ENCODE results near the gene KLK8. TPM values are rescaled to one million over a fixed set of nuclear protein-coding genes. Genes with fewer than 3 reads are reported as not detected.

Gene KLK8
- total RNA-seq, 1 experiment from 2014 or later, result 4.4 TPM

DNA sequence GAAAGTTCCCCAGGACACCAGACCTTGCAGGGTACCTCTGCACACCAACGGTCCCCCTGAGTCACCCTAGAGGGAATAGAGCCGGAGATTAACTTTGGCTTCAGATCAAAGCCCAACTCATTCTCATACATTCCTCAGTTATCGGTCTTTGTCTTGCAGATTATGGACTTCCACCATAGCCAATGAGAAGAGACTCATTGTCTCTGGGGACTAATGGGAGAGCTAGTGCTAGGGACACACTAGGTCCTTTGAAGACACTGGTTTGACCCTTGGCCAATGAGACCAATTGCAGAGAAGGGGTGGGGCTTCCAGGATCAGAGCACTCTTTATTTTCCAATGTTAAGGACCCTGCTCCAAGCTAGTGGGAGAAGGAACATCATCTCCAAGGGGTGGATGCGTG, 23.8 kb downstream of the KLK8 start:
- peaks cover 43% of the 10 kb centered on the region for H3K4me1 Mint-ChIP-seq
- H3K27me3 Mint-ChIP-seq (ENCODE audit: low read depth), result peaks cover 21% of the 10 kb centered on the region
- ChIA-PET POLR2A (no interaction called here), CTCF (interaction anchor here (0.8 kb wide), 1 partner anchor 39 kb away, joined by 3 read pairs; no protein-coding TSS in a partner anchor)
- H3K4me3 Mint-ChIP-seq, result no peak overlapping the region
- no peaks in the 10 kb centered on the region for H3K36me3 Mint-ChIP-seq
- TF ChIP-seq, protein P1, sequence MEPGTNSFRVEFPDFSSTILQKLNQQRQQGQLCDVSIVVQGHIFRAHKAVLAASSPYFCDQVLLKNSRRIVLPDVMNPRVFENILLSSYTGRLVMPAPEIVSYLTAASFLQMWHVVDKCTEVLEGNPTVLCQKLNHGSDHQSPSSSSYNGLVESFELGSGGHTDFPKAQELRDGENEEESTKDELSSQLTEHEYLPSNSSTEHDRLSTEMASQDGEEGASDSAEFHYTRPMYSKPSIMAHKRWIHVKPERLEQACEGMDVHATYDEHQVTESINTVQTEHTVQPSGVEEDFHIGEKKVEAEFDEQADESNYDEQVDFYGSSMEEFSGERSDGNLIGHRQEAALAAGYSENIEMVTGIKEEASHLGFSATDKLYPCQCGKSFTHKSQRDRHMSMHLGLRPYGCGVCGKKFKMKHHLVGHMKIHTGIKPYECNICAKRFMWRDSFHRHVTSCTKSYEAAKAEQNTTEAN (CRISPR knock-in tag; IDR thresholded peaks at IDR 0.05), result no peak
- TF ChIP-seq PRRX2 (CRISPR knock-in tag; IDR thresholded peaks at IDR 0.05) (no peak), ZNF396 (CRISPR knock-in tag; IDR thresholded peaks at IDR 0.05; ENCODE audit: borderline replicate concordance) (no peak), FOXK1 (CRISPR knock-in tag; IDR thresholded peaks at IDR 0.05) (no peak), RELA (CRISPR knock-in tag; IDR thresholded peaks at IDR 0.05; ENCODE audit: borderline replicate concordance) (no peak)
- TF ChIP-seq, protein P2, sequence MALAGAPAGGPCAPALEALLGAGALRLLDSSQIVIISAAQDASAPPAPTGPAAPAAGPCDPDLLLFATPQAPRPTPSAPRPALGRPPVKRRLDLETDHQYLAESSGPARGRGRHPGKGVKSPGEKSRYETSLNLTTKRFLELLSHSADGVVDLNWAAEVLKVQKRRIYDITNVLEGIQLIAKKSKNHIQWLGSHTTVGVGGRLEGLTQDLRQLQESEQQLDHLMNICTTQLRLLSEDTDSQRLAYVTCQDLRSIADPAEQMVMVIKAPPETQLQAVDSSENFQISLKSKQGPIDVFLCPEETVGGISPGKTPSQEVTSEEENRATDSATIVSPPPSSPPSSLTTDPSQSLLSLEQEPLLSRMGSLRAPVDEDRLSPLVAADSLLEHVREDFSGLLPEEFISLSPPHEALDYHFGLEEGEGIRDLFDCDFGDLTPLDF (CRISPR knock-in tag; IDR thresholded peaks at IDR 0.05), result no peak
- H3K9me3 Mint-ChIP-seq, result peaks cover 4% of the 10 kb centered on the region
- H3K27ac Mint-ChIP-seq, result no peak overlapping the region
- DNase-seq (ENCODE audit: low spot score) (no peak), ATAC-seq (no peak)

DNA sequence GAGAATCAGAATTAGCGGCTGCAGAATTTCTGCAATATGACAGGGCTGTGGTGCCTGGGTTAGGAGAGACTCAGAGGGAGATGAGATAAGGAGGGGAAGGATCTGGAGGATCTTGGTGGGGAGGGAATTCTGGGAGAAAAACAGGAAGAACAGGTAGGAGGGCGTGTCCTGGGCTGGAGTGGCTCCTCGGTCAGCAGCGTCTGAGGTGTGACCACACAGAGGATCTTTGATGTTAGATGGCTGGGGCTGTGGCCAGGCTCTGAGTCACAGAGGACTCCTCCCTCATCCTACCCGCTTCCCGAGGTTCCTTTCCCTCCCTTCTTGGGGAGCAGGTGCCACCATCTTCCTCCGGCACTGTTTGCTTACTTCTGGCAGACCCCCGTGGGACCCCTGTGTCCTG, 25.6 kb downstream of the KLK8 start:
- H3K9me3 Mint-ChIP-seq, result peaks cover 4% of the 10 kb centered on the region
- peak overlapping the region; percentile 79 for H3K27ac Mint-ChIP-seq
- TF ChIP-seq TEAD1 (CRISPR knock-in tag; IDR thresholded peaks at IDR 0.05) (no peak), HMGXB4 (CRISPR knock-in tag; IDR thresholded peaks at IDR 0.05) (no peak), FOXP1 (CRISPR knock-in tag; IDR thresholded peaks at IDR 0.05; ENCODE audit: borderline replicate concordance) (no peak), TP53 (CRISPR knock-in tag; IDR thresholded peaks at IDR 0.05) (no peak), FOXJ3 (CRISPR knock-in tag; IDR thresholded peaks at IDR 0.05; ENCODE audit: borderline replicate concordance) (no peak), ATF1 (CRISPR knock-in tag; IDR thresholded peaks at IDR 0.05) (no peak), ZNF317 (CRISPR knock-in tag; IDR thresholded peaks at IDR 0.05; ENCODE audit: borderline replicate concordance, low read depth) (no peak), MYBL2 (CRISPR knock-in tag; IDR thresholded peaks at IDR 0.05) (no peak), ZNF232 (CRISPR knock-in tag; IDR thresholded peaks at IDR 0.05) (no peak), E2F5 (CRISPR knock-in tag; IDR thresholded peaks at IDR 0.05) (no peak), NFATC4 (CRISPR knock-in tag; IDR thresholded peaks at IDR 0.05) (no peak), FOXK1 (CRISPR knock-in tag; IDR thresholded peaks at IDR 0.05) (no peak), HMGA2 (CRISPR knock-in tag; IDR thresholded peaks at IDR 0.05) (no peak), ESRRA (CRISPR knock-in tag; IDR thresholded peaks at IDR 0.05; ENCODE audit: borderline replicate concordance) (no peak), NR2C2 (CRISPR knock-in tag; IDR thresholded peaks at IDR 0.05) (no peak)
- TF ChIP-seq, protein P3, sequence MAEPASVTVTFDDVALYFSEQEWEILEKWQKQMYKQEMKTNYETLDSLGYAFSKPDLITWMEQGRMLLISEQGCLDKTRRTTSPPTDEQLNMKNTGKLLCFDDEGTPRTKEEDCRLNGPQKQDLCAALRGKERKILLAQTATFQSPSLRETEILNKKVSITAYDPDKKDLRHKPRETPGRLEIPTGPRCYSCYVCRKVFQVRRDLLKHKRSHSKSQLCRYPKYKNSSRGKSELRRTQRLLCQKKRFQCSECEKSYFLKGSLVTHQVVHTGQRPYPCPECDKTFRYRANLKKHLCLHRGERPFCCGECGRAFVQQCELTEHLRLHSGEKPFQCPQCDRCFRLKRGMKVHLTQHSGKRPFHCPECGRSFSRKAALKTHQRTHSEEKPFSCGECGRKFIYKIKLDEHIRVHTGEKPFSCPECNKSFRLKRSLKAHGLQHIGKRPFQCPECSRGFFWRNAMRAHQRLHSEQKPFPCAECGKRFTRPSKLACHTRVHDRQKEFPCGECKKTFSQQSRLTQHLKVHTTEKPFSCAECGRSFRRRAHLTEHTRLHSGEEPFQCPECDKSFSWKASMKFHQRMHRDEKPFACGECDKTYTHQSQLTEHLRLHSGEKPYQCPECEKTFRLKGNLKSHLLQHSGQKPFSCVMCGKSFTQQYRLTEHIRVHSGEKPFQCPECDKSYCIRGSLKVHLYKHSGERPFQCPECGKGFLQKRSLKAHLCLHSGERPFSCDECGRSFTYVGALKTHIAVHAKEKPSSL (CRISPR knock-in tag; conservative IDR thresholded peaks at IDR 0.05), result no peak
- TF ChIP-seq, protein P4, sequence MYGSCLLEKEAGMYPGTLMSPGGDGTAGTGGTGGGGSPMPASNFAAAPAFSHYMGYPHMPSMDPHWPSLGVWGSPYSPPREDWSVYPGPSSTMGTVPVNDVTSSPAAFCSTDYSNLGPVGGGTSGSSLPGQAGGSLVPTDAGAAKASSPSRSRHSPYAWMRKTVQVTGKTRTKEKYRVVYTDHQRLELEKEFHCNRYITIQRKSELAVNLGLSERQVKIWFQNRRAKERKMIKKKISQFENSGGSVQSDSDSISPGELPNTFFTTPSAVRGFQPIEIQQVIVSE (CRISPR knock-in tag; IDR thresholded peaks at IDR 0.05; ENCODE audit: borderline replicate concordance), result no peak
- TF ChIP-seq, protein P5, sequence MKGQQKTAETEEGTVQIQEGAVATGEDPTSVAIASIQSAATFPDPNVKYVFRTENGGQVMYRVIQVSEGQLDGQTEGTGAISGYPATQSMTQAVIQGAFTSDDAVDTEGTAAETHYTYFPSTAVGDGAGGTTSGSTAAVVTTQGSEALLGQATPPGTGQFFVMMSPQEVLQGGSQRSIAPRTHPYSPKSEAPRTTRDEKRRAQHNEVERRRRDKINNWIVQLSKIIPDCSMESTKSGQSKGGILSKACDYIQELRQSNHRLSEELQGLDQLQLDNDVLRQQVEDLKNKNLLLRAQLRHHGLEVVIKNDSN (CRISPR knock-in tag; IDR thresholded peaks at IDR 0.05), result no peak
- TF ChIP-seq, protein P6, sequence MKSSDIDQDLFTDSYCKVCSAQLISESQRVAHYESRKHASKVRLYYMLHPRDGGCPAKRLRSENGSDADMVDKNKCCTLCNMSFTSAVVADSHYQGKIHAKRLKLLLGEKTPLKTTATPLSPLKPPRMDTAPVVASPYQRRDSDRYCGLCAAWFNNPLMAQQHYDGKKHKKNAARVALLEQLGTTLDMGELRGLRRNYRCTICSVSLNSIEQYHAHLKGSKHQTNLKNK (CRISPR knock-in tag; IDR thresholded peaks at IDR 0.05), result no peak
- TF ChIP-seq, protein P7, sequence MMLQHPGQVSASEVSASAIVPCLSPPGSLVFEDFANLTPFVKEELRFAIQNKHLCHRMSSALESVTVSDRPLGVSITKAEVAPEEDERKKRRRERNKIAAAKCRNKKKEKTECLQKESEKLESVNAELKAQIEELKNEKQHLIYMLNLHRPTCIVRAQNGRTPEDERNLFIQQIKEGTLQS (CRISPR knock-in tag; conservative IDR thresholded peaks at IDR 0.05), result no peak
- H3K27me3 Mint-ChIP-seq (ENCODE audit: low read depth), result peaks cover 9% of the 10 kb centered on the region
- H3K4me3 Mint-ChIP-seq, result no peak overlapping the region; the same call in 1 of the 2 replicates
- ATAC-seq (peak; percentile 75), DNase-seq (ENCODE audit: low spot score) (peak; percentile 53)
- CTCF ChIA-PET, result no interaction called here
- H3K4me1 Mint-ChIP-seq, result peaks cover 46% of the 10 kb centered on the region
- no peaks in the 10 kb centered on the region for H3K36me3 Mint-ChIP-seq
- POLR2A ChIA-PET, result no interaction called here

Measured in WTC11 (cell line).